Gastrocnemius medialis (tissue), 4 donors: ENCODE measurements around the gene MAPK8IP3.

Source experiments
- CTCF ChIP-seq, 5 experiments: fragments of 450-650 bp in 3 of 5; fragments of 200-600 bp in 2 of 5; sonication (generic) in 2 of 5; IDR thresholded peaks in 4 of 5; conservative IDR thresholded peaks in 1 of 5; 1 replicate in 4 of 5; 2 replicates in 1 of 5; pipeline ENCODE4 v1.5.1; 2016 to 2019; ENCODE audit warnings: antibody characterized with exemption in 5 of 5, mild to moderate bottlenecking in 3 of 5, moderate library complexity in 3 of 5
- POLR2A ChIP-seq, 2 donors: fragments of 450-650 bp; IDR thresholded peaks; one replicate each; pipeline ENCODE4 v1.6.1; 2017; ENCODE audit warnings: antibody characterized with exemption in 2 of 2, mild to moderate bottlenecking in 2 of 2, moderate library complexity in 2 of 2

GRCh38 chr16:1768061-1768766, 62.2 kb downstream of the MAPK8IP3 start:
- TF ChIP-seq CTCF (IDR thresholded peaks at IDR 0.05 in 4 of 5, conservative IDR thresholded peaks at IDR 0.05 in 1 of 5) (no peak), POLR2A (IDR thresholded peaks at IDR 0.05) (no peak)
